Activated CD8-positive, alpha-beta memory T cell treated with anti-CD3 and anti-CD28 coated beads, Interleukin-2, amount 50 U/mL, for 24 hours (primary cell): Measurements from ENCODE around the gene C1QTNF8.

Experiments used
- DNase-seq: peaks from one replicate; pipeline ENCODE4 v3.0.0-alpha.2; 2020; ENCODE audit errors: extremely low read depth

C1QTNF8 gene

DNA sequence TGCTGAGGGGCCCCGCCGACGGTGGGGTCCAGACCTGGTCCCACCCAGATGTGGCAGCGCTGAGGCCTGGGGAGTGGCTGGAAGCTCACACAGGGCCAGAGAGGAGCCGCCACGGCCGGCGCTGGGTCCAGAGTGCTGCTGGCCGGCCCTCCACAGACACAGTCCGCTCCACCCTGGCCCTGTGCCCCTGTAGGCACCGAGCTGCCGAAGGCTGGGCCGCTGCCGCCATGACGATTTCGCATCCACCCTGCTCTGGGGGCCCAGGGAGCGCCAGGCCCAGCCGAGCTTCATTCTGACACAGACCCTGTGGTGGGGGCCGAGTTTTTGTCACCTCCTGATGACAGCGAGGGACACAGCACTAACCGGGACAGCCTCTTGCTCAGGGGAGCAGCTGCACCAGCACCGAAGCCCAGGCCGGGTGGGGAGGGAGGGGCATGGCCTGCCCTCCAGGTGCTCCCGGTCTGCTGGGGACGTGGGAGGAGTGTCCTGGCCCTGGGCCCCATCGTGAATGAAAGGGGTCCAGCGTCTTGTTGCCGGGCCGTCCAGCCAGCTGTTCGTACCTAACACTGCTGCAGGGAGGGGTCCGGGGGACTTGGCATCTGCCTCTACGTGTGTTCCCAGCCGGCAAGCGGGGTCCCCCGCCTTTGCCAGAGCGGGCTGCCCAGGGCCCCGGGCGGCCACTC lies 50.6 kb downstream of the C1QTNF8 start:
- DNase-seq = no peak

DNA sequence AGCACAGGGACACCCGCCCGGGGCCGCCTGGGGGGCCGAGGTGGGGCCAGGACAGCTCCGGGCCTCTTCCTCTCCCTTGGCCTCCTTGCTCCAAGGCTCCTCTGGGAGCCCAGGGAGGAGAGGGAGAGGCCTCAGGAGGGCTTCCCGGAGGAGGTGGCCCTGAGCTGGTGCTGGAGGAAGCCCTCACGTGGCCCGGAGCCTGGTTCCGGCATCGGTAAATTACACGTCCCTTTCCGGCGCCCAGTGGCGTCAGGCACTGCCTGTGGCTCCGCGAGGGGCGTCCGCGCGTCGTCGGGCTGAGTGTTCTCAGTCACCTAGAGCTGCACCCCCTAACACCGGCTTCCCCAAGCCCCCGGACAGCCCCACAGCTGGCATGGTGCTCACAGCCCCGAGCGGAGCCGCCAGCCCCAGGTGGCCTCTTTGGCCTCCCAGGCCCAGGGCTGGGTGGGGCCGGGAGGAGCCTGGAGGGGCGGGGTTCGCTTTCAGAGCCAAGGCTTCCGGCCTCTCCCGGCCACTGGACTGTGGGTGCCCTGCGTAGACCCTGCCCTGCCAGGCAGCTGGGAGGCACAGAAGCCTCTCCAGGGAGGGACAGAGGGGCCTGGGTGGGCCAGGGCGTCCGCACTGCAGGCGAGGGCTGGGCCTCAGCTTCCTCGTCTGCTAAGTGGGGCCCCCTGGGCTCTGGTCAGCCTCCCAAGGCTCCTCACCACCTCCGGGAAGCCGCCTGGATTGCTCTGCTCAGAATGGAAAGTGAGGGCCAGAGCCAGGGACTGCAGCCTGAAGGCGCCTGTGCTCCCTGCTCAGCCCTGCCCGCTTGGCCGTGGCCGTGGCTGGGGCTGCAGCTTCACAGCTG lies 51.4 kb downstream of the C1QTNF8 start:
- no peak for DNase-seq

DNA sequence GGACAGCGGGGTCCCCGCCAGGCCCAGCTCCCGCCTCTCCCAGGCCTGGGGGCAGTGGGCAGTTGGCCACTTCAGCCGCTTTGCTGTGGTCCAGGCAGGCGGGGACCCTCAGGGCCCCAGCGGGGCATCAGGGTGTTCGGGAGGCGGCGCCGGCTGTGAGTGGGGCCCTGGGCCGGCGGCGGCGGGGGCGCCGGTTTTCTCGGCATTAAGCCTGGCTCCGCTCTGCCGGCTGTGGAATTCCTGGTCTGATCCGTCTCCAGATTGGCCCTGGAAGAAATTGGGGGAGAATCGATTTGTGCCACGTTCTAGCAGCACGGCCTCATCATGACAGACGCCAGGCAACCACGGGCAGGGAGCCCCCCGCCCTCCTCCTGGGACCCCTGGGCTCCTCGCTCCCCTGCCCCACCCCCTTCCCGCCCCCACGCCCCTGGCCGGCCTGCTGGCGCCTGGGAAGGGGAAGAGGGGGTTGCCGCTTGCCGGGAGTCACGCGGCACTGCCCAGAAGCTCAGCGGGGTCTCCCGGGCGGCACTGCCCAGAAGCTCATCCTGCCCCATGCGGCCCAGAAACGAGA lies 52.1 kb downstream of the C1QTNF8 start:
- no peak for DNase-seq

DNA sequence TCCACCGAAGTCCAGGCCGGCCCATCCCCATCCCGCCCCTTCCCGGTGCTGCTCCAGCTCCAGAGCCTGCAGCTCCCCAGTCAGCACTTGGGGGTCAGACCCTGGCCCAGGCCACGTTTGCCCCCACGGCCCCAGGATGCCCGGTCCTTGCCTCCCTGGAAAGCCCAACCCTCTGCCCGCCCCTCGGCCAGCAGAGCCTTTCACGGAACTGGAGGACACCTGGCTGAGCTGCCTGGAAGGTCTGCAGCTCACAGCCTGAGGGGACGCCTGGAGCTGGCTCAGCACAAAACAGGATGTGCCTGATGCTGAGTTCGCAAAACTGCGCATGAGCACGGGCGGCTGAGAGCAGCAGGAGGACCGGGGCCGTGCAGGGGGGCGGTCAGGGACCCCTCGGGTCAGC lies 53.2 kb downstream of the C1QTNF8 start:
- no peak for DNase-seq

DNA sequence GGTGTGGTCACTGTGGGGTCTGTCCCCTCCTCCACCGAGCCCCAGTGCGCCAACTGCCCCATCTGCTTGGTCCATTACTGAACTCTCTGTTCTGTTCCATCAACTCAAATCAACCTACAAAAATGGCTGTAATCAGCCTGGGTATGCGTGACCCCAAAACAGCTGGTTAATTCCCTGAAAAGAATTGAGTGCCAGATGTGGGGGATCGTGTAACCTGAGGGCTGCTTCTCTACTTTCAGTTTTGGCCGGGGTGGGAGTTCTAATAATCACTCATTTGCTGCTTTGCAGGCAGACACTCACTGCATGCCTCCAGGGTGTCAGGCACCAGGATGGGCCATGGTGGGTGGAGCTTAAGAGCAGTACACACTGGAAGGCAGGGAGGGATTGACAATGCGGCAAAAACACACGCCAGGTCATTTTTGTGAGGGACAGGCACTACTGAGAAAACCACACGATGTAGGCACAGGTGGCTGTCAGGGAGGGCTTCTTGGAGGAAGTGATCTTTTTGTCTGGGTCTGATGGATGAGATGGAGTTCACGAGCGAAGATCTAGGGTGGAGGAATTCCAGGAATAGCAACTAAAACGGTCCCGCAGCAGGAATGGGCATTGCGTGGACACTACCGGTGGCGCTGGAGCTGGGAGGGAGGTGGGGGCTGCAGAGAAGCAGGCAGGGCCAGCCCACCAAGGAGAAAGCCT lies 53.8 kb downstream of the C1QTNF8 start:
- no peak for DNase-seq

DNA sequence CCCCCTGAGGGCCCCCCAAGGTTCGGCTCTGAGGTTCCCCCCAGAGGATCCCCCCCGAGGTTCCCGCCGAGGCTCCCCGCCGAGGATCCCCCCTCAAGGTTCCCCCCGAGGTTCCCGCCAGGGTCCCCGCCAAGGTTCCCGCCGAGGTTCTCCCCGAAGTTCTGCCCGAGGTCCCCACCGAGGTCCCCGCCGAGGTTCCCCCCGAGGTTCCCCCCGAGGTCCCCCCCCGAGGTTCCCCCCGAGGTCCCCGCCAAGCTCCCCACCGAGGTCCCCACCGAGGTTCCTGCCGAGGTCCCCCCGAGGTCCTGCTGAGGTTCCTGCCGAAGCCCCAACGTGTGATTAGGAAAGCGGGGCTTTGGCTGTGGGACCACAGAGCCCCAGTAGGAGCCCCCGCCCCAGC lies 55.7 kb downstream of the C1QTNF8 start:
- no peak for DNase-seq

DNA sequence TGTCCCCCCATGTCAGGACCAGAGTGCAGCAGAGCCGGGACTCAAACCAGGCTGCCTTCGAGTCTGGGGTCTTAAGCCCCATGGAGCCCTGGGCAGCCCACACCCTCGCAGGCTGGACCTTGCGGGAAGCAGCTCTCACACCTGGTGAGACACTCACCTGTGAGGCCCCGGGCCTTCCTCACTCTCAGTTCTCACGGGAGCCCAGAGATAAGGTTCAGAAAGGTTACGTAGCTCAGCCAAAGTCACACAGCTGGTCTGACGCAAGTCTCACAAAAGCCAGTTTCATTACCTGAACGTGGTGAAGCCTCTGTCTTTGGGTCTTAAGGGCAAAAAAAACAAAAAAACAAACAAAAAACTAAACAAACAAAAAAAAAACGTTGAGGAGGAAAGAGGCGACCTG lies 56.3 kb downstream of the C1QTNF8 start:
- no peak for DNase-seq

DNA sequence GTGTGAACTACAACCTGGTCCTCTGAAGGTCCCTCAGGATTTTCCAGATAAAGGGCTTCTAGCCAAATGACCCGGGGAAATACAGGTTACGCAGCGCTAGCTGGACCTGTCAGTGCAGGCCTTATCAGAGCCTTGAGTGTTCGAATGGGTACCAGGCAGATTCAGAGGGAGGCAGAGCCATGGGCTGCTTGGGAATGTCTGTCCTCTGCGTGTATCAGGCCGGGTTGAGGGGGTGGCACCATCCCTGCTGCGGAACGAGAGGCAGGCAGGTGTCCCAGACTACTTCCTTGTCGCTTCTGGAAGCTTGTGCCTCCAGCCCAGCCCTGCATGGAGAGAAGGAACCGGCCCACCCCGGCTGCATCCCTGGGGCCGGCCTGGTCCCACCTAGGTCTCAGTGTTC lies 57.1 kb downstream of the C1QTNF8 start:
- no peak for DNase-seq
